ENCODE data around the gene CCDC77.
"Not testable (repeated sequence)": the region's sequence is repeated elsewhere in the genome, so short reads cannot be mapped to it uniquely, and the experiment has no call there.

The CCDC77 gene

DNA sequence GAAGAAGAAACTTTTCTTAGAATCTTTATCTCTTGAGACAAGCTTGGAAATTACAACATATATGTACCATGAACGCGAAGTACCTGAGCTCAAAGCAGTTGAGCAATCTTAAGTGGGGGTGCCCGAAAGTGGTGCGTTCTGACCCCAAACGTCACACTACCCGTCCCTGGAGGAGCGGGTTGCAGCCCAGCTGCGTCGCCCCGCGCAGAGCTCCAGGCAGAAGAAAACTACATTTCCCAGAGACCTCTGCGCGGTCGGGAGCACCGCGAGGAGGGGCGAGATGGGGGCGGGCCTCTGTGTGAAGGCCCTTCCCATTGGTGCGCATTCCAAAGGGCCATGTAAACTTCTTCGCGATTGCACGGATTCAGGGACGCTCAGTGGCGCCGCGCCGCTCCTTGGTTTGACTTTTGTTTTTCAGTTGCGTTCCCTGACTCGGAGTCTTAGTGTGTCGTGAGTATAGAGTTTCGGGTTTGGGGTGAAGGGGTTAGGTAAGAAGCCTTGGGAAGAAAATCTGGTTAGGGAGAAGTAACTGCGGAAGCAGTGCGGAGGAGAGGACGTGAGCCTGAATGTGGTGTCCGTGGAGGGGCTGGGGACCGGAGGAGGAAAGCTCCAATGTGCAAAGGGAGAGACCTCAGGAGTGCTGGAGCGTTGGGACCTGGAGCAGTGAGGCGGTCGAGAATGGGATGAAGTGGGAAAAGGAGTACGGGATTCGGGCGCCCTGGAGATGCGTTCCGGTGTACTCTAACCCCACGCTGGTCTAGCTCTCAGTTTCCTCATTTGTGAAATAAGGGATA lies at the start of gene CCDC77:
Gene CCDC77 (plus strand): TSS at position 410 of the 794 bp plus-strand sequence. CDS start 7,740 bp downstream, outside the sequence.
- DNase-seq, result no peak

DNA sequence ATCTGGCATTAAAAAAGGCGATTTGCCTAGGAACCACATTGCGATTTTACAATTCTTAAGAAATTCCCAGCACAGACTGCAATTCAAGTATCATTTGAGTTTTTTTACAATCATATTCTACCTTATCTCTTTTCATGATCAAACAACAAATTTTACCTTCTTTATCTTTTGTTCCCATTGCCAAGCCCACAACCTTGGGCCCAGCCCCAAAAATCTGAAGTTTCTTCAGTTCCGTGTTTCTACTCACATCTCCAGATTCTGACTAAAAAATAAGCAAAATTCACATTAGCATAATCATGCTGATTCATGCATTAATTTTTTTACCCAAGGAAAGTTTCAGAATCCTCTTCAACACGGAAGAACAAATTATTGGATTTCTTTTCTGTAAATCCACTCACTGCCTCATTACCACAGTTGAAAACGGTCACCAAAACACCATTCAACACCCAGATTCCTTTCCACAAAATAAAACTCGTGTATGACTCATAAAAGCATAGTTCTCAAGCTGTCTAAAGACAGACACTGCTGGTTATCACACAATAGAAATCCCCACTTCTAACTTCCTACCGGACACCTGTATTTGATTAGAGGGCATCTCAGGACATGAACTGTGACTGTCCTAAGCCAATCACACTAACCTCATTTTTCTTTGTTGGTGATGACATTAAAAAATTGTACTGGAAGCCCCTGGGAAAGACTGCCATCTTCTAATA lies 45.0 kb upstream of the CCDC77 start:
- no peak for DNase-seq

- no peak for DNase-seq
Observed at GRCh38 chr12:359091-359490, 42.4 kb upstream of the CCDC77 start.

GRCh38 chr12:366820-367219 lies 34.6 kb upstream of the CCDC77 start:
- no peak for DNase-seq

GRCh38 chr12:367972-368371 lies 33.5 kb upstream of the CCDC77 start:
- DNase-seq, result no peak

GRCh38 chr12:370739-371485 lies 30.5 kb upstream of the CCDC77 start:
- DNase-seq, result not testable (repeated sequence)

DNA sequence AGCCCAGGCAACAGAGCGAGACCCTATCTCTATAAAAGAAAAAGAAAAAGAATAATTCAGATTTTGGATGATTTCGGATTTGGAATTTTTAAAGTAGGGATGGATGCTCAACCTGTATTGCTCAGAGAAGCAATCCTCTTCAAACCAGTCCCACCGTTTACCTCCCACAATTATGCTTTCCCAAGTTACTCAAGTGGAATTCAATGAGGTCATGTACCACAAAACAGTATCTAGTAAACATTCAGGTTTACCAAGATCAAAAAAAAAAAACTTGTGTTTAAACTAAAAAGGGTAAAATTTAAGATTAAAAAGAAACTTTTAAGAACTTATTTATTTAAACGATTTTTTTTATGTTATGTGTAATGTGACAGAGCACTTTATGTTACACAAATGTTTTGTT lies 14.8 kb upstream of the CCDC77 start:
- no peak for DNase-seq

DNA sequence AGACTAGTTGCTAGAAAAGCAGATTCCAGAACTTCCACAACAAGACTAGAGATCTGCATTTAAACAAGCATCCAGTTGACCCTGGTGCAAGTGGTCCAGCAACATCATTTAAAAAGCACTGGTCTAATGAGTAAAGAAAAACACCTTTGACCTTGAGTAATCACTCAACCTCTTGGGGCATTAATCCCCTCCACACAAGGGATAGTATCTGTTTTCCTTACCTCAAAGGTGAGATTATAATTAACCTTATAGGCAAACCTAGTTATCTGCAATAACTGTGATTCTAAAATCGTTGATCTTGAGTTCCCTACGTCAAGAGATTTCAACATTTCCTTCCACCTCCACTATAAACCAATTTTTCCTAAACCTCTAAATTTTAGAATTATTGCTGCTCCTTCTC lies 13.4 kb upstream of the CCDC77 start:
- no peak for DNase-seq

DNA sequence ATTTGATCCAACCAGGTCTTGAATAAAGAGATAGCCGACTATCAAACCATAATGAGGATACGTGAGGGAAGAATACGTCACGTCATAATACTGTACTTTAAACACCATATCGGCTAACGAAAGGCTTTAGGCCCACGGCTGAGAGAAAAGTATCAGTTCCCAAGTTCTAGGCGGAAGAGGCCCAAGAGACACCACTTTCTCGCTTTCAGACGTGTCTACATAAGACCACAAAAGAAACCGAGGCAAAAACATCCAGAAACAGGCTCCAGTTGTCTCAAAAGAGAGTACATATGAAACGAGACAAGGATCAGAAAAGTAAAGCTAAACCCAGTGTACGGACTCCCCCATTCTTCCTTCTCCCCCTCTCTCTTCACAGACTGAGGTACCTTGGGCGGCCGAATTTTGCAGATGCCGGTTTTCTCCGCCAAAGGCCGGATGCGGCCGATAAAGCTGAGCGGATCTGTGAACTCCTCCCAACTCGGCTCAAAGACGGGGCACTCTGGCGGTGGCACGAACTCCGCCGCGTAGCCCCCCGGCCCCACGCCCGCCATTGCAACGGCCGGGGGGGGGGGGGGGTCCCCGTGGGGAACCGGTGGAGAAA lies 12.8 kb upstream of the CCDC77 start:
- no peak for DNase-seq

DNA sequence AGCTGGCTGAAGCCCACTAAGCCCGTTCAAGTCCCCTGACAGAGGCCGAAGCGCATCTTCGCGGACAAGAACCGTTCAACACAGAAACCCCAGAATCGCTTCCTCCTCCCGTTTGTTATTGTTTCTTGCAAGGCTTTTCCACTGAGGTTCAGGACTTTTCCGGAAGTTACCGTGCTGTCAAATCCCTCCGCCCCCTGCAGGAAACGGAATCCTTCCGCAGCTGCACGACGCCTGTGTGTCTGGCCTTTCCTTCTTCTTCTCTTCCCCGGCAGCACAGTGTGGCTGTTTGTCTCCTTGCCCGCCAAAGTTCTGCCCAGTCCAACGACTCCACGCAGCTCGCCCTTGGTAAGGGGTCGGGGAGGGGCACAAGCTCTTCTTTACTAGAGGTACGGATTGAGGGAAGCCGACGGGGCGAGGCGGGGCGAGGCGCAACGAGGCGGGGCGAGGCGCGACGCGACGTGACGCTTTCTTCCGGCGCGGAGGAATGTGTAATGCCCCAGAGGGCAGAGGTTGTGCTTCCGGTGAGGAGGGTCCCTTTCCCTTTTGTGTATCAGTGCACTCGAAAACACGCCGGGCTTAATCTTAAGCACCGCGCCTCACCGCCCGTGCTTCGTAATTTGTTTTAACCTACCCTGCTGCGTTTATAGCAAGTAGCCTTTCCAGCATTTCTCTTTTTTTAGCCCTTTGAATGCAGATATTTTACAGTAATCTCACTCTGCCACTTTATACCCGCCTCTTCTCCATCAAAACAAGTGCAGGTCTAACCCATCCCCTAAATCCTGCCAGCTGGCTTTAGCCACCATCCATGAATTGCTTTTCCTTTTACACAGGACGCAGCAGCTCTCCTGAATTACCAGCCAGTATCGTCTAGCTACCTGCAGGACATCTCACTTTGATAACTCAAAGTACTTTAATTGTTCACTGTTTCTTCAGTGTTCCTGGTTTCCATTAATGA lies 12.0 kb upstream of the CCDC77 start, which contains the start of gene KDM5A:
Gene KDM5A (minus strand): TSS at position 179 of the 955 bp plus-strand sequence. CDS start 229 bp downstream, outside the sequence.
- no peak for DNase-seq

GRCh38 chr12:400828-401227 lies 616 bp upstream of the CCDC77 start:
- no peak for DNase-seq

DNA sequence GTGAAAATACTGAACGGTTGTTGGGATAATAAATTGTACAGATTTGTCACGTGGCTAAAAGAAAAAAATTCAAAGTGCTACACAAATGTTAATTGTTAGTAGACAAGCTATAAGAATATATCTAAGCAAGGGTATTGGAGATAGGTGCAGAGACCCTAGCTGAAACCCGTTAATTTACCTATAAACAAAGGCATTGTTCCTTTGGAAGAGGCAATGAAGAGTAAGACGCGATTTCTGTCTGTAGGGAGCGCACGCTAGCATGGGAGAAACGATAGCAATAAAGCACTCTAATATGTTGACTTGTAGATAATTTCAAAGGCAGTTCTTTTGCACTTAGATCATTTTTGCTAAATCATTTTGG lies 565 bp downstream of the CCDC77 start:
- DNase-seq, result no peak

DNA sequence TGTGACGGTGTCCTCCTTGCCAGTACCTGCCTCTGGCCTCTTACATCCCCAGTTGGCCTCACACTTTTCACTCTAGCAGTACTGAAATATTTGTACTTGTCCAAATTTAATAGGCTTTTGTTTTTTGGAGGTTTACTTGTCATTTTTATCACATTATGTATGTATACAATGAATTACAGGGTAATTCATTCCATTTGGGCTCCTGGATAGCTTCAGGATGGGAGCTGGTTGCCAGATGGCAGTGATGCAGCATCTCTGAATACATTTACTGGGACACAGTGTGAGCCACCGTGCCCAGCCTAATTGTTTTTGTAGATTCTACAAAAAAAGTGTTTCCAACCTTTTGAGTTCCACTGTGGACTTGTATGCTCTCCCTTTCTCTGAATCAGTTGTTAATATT lies 13.4 kb downstream of the CCDC77 start:
- DNase-seq, result no peak

DNA sequence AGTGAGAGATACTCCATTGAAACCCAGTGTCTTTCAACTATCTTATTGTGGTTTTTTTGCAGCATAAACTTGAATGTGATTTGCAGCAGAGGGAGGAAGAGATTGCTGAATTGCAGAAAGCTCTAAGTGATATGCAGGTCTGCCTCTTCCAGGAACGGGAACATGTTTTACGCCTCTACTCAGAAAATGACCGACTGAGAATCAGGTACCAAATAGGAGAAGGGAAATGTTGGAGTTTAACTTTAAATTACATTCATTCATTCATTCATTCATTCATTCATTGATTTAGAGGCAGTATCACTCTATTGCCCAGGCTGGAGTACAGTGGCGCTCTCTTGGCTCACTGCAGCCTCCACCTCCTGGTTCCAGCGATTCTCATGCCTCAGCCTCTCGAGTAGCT lies 17.0 kb downstream of the CCDC77 start:
- DNase-seq, result no peak

GRCh38 chr12:422526-422925 lies 21.1 kb downstream of the CCDC77 start:
- DNase-seq, result no peak

DNA sequence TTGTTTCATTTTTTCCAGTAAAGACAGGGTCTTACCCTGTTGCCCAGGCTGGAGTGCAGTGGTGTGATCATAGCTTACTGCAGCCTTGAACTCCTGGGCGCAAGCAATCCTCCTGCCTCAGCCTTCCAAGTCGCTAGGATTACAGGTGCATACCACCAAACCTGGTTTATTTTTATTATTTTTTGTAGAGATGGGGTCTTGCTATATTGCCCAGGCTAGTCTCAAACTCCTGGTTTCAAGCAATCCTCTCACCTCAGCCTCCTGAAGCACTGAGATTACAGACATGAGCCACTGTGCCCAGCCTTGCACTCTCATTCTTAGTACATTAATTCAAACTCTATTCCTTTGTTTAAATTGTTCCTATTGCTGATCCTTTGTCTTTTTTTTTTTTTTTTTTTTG lies 34.3 kb downstream of the CCDC77 start:
- not testable (repeated sequence) for DNase-seq

- peak; percentile 52 for DNase-seq
Observed at GRCh38 chr12:442235-442884, 40.9 kb downstream of the CCDC77 start.

GRCh38 chr12:447141-447540 lies 45.7 kb downstream of the CCDC77 start:
- no peak for DNase-seq

- DNase-seq, result no peak
Observed at GRCh38 chr12:449203-449602, 47.8 kb downstream of the CCDC77 start.

GRCh38 chr12:450438-450837 lies 49.0 kb downstream of the CCDC77 start:
- DNase-seq, result no peak

GRCh38 chr12:452667-453210 lies 51.3 kb downstream of the CCDC77 start:
- DNase-seq, result no peak
